Naive B cell (primary cell): ENCODE measurements around the gene IGFBP4. TPM values are rescaled to one million over a fixed set of nuclear protein-coding genes. Genes with fewer than 3 reads are reported as not detected.

Experiments
- ATAC-seq, 2 donors: fragments of 150-1000 bp; cut with Tn5 transposase; 2 replicates each; pipeline ENCODE4 v1.10.0; 2021; ENCODE audit warnings: low read depth in 2 of 2, mild to moderate bottlenecking in 2 of 2, moderate library complexity in 2 of 2
- DNase-seq: peaks from one replicate; pipeline ENCODE4 v3.0.0; 2022
- H3K27ac Mint-ChIP-seq, 6 donors: one replicate each; pipeline ENCODE4 v1.8.0; 2020 to 2022; ENCODE audit warnings: mild to moderate bottlenecking in 6 of 6, mixed read lengths in 6 of 6, moderate library complexity in 5 of 6, inconsistent platforms in 2 of 6
- H3K27me3 Mint-ChIP-seq, 3 donors: one replicate each; pipeline ENCODE4 v1.8.0; 2021 to 2022; ENCODE audit warnings: mixed read lengths in 3 of 3, mild to moderate bottlenecking in 1 of 3
- H3K36me3 Mint-ChIP-seq, 2 donors: one replicate each; pipeline ENCODE4 v1.8.0; 2020 to 2022; ENCODE audit warnings: mixed read lengths in 2 of 2, inconsistent platforms in 1 of 2, mild to moderate bottlenecking in 1 of 2
- H3K4me1 Mint-ChIP-seq, 3 donors: one replicate each; pipeline ENCODE4 v1.8.0; 2020 to 2022; ENCODE audit warnings: mixed read lengths in 3 of 3, inconsistent platforms in 1 of 3, mild to moderate bottlenecking in 1 of 3, moderate library complexity in 1 of 3
- H3K4me3 Mint-ChIP-seq, 8 donors: one replicate each; pipeline ENCODE4 v1.8.0; 2020 to 2022; ENCODE audit warnings: mild to moderate bottlenecking in 8 of 8, mixed read lengths in 8 of 8, moderate library complexity in 8 of 8, inconsistent platforms in 2 of 8
- H3K9me3 Mint-ChIP-seq, 7 donors: one replicate each; pipeline ENCODE4 v1.8.0; 2020 to 2022; ENCODE audit warnings: mixed read lengths in 7 of 7, mild to moderate bottlenecking in 5 of 7, inconsistent platforms in 2 of 7, moderate library complexity in 1 of 7
- polyA plus RNA-seq, 6 donors: library from polyadenylated mRNA; unstranded; fragments of 300-500 nt; fragmentation: Illumina TruSeq; gene quantifications; one replicate each; pipeline ENCODE4 v1.2.3, GENCODE V29; 2021; ENCODE audit warnings: low read depth in 6 of 6

Gene IGFBP4
- polyA plus RNA-seq, 6 donors from 2014 or later: 33.3 to 66.5 (median 47.3) TPM

- DNase-seq (peak; percentile 96), ATAC-seq (peak; percentile 98 to 99)
- Mint-ChIP-seq H3K4me3 (peak within 1 kb of the TSS; percentile 89 to 97 (median 92)), H3K36me3 (no peaks in the 10 kb centered on the region), H3K27me3 (no peaks in the 10 kb centered on the region), H3K4me1 (peaks cover 10 to 26% (median 15%) of the 10 kb centered on the region in 3 donors), H3K27ac (peak within 1 kb of the TSS; percentile 55 to 97 (median 84)), H3K9me3 (no peaks in the 10 kb centered on the region)
These were observed 25.4 kb upstream of the IGFBP4 start, which contains the start of gene TOP2A for GRCh38 chr17:40417609-40418427. Gene TOP2A, minus strand, starts transcription at chr17:40417896. Its CDS starts 105 bp downstream, at chr17:40417791.

- Mint-ChIP-seq H3K36me3 (no peaks in the 10 kb centered on the region), H3K4me3 (peak overlapping the region; percentile 89 to 97 (median 92)), H3K9me3 (no peaks in the 10 kb centered on the region), H3K27me3 (no peaks in the 10 kb centered on the region), H3K27ac (peak overlapping the region in 4 of 6 donors; percentile 55 to 97 (median 74)), H3K4me1 (peaks cover 10 to 26% (median 15%) of the 10 kb centered on the region in 3 donors)
- DNase-seq (no peak), ATAC-seq (no peak)
These were observed 24.9 kb upstream of the IGFBP4 start for GRCh38 chr17:40418428-40418706.

- Mint-ChIP-seq H3K27ac (peak overlapping the region in 3 of 6 donors; percentile 40 to 57 (median 41)), H3K4me1 (peaks cover 10 to 26% (median 15%) of the 10 kb centered on the region in 3 donors), H3K4me3 (peak overlapping the region; percentile 35 to 84 (median 76)), H3K9me3 (no peaks in the 10 kb centered on the region), H3K36me3 (no peaks in the 10 kb centered on the region), H3K27me3 (no peaks in the 10 kb centered on the region)
- no peak for DNase-seq
- ATAC-seq: no peak
These were observed 23.5 kb upstream of the IGFBP4 start for GRCh38 chr17:40419559-40420331.

DNA sequence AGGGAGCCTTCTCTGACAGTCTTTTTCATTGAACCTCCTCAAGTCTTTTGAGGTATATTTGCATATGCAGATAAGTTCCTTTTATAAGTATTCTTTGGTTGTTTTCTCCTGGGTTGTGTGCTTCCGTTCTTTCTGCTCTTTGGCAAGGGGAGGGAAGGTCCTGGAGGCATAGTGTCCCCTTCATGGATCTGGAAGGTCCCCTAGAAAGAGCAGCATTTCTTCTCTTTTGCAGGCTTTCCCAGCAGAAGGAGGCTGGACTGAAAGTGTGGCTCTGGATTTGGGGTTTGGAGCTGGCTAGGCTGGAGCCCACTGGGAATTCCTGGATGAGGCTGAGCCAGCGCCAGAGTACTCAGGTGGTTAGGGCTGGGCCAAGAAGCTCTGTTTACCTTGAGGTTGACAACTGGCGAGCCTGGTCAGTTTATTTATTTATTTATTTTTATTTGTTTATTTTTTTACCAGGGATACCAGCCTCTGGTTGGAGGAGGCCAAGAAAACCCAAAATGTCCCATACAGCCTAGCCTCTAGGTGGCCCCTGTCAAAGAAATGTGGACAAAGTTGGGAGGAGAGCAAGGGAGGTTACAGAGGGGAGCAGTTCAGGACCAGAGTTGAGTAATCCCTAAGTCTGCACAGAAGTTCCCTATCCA lies 20.1 kb upstream of the IGFBP4 start:
- Mint-ChIP-seq H3K4me3 (peak overlapping the region in 3 of 8 donors; percentile 6 to 44 (median 24)), H3K27me3 (peaks cover 0 to 2% (median 0%) of the 10 kb centered on the region in 3 donors), H3K27ac (no peak overlapping the region), H3K4me1 (peaks cover 3 to 10% (median 4%) of the 10 kb centered on the region in 3 donors), H3K36me3 (no peaks in the 10 kb centered on the region), H3K9me3 (no peaks in the 10 kb centered on the region)
- no peak for DNase-seq
- ATAC-seq: no peak

DNA sequence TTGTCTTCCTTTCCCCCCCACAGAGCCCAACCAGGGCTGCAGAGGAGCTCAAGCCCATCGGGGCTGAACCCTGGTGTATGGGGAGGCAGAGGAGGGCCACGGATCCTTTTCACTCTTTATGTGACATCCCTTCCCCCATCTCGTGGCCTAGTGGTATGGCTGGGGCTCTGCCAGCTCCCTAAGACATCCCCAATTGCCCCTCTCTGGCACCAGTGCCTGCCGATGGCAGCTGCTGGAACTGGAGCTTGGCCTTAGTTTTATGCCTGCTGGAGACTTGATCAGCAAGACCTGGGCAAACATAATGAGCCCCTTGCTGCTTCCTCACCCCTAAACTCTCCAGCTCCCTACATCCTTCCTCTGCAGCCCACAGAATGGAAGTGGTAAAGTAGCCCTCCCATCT lies 17.5 kb upstream of the IGFBP4 start:
- ATAC-seq: no peak
- peaks cover 0 to 1% (median 0%) of the 10 kb centered on the region in 7 donors for H3K9me3 Mint-ChIP-seq
- H3K36me3 Mint-ChIP-seq: no peaks in the 10 kb centered on the region
- no peak overlapping the region for H3K27ac Mint-ChIP-seq
- H3K4me1 Mint-ChIP-seq: no peaks in the 10 kb centered on the region
- H3K27me3 Mint-ChIP-seq: peaks cover 2 to 4% (median 3%) of the 10 kb centered on the region in 3 donors
- DNase-seq: no peak
- H3K4me3 Mint-ChIP-seq: no peak overlapping the region

- Mint-ChIP-seq H3K4me1 (peaks cover 0 to 4% (median 0%) of the 10 kb centered on the region in 3 donors), H3K27me3 (peaks cover 4 to 14% (median 7%) of the 10 kb centered on the region in 3 donors), H3K27ac (no peak overlapping the region), H3K4me3 (peak overlapping the region in 2 of 8 donors; percentile 30 to 50), H3K9me3 (peaks cover 0 to 1% (median 0%) of the 10 kb centered on the region in 7 donors), H3K36me3 (no peaks in the 10 kb centered on the region)
- DNase-seq (no peak), ATAC-seq (no peak)
These were observed 16.2 kb upstream of the IGFBP4 start for GRCh38 chr17:40427002-40427491.

GRCh38 chr17:40430272-40431230 lies 12.7 kb upstream of the IGFBP4 start:
- DNase-seq: no peak
- no peaks in the 10 kb centered on the region for H3K36me3 Mint-ChIP-seq
- H3K9me3 Mint-ChIP-seq: peaks cover 0 to 1% (median 0%) of the 10 kb centered on the region in 7 donors
- peak overlapping the region in 2 of 6 donors; percentile 80 to 92 for H3K27ac Mint-ChIP-seq
- H3K27me3 Mint-ChIP-seq: peaks cover 4 to 14% (median 7%) of the 10 kb centered on the region in 3 donors
- ATAC-seq: no peak
- no peak overlapping the region for H3K4me3 Mint-ChIP-seq
- H3K4me1 Mint-ChIP-seq: peaks cover 0 to 4% (median 0%) of the 10 kb centered on the region in 3 donors

DNA sequence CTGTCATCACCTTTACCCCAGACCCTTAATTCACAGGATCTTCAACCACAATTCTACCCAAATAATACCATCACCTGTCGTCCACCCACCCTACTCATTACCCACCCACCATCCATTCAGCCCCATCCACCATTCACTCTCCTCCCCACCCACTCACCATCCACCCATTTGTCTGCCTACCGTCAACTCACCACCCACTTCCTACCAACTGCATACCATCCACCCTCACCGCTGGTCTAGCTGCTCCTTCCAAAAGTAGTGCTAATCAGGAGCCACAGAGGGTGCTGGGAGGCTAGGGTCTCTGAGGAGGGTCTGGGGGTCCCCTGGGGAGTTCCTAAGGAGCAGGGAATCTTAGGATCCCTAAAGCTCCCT lies 12.0 kb upstream of the IGFBP4 start:
- no peak for DNase-seq
- H3K9me3 Mint-ChIP-seq: peaks cover 0 to 1% (median 0%) of the 10 kb centered on the region in 7 donors
- H3K27me3 Mint-ChIP-seq: peaks cover 4 to 14% (median 7%) of the 10 kb centered on the region in 3 donors
- H3K4me3 Mint-ChIP-seq: no peak overlapping the region
- H3K4me1 Mint-ChIP-seq: peaks cover 0 to 4% (median 0%) of the 10 kb centered on the region in 3 donors
- no peaks in the 10 kb centered on the region for H3K36me3 Mint-ChIP-seq
- ATAC-seq: no peak
- peak overlapping the region in 2 of 6 donors; percentile 80 to 92 for H3K27ac Mint-ChIP-seq

DNA sequence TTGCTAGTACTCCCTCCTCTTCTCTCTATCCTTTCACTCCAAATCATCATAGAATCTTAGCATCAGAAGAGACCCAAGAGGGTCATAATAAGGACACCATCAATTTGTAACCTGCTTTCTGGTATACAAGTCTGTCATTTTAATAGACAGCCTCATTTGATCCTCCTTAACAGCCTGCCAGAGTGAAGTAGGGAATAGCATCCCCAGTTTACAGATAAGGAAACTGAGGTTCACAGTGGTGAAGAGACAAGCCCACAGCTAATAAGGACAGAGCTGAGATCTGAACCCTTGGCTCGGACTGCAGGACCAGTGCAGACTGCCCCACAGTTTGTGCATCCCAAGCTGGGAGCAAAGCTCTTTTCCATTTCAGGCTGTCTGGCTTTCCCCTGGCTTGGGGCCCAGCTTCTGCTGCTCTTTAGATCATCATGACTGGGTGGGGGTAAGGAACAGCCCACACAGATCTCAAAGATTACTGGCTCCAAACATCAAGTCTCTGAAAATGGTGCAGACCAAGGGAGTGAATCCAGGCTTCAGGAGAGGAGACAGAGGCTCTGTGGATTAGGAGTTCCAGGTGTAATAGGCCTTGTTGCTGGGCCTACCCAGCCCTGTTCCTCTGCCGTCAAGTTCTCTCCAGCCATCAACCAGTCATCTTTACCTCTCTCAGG lies 10.3 kb upstream of the IGFBP4 start:
- H3K4me1 Mint-ChIP-seq: peaks cover 0 to 7% (median 0%) of the 10 kb centered on the region in 3 donors
- peak overlapping the region in 4 of 6 donors; percentile 1 to 50 (median 3) for H3K27ac Mint-ChIP-seq
- H3K36me3 Mint-ChIP-seq: no peaks in the 10 kb centered on the region
- H3K4me3 Mint-ChIP-seq: no peak overlapping the region
- peaks cover 2 to 14% (median 7%) of the 10 kb centered on the region in 3 donors for H3K27me3 Mint-ChIP-seq
- no peak for ATAC-seq
- peaks cover 0 to 1% (median 0%) of the 10 kb centered on the region in 7 donors for H3K9me3 Mint-ChIP-seq
- no peak for DNase-seq

DNA sequence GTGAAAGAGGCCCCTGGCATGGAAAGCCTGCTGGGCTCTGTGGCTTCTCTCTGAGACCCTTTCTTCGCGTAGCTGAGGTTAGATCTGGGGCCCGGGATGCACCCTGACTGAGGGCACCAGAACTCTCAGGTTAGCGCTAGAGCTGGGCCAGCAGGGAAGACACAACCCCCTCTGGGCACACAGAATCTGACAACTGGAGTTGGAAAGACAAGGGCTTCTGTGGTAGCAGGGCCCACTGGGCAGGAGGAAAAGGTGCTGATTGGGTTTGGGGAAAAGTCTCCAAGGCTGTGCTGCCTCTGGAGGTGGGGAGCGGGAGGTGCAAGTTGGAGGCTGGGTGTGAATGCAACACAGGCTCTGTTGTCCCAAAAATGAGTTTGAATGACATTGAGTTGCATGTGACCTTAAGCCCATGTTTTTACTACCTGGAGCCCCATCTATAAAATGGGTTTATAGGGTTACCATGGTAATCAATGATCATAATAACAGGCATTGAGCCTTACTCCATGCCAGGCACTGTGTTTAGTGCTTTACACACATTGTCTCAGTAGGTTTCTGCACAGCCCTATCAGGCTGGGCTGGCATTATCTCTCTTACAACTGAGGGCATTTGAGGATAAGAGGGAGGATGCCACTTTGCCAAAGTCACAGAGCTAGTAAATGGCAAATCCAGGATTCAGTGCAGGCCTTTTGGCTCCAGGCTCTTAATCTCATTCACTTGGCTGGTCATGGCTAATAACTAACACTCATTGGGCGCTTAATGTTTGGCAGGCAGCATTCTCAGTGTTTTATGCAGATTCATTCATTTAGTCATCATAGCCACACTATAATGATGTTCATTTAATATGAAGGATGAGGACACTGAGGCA lies 9.5 kb upstream of the IGFBP4 start:
- H3K4me1 Mint-ChIP-seq: peaks cover 0 to 7% (median 0%) of the 10 kb centered on the region in 3 donors
- peak overlapping the region in 1 of 6 donors; percentile 61 for H3K27ac Mint-ChIP-seq
- peaks cover 0 to 14% (median 7%) of the 10 kb centered on the region in 3 donors for H3K27me3 Mint-ChIP-seq
- H3K4me3 Mint-ChIP-seq: no peak overlapping the region
- DNase-seq: no peak
- no peaks in the 10 kb centered on the region for H3K36me3 Mint-ChIP-seq
- H3K9me3 Mint-ChIP-seq: peaks cover 0 to 1% (median 0%) of the 10 kb centered on the region in 7 donors
- ATAC-seq: peak in 1 of 2 donors; percentile 45

GRCh38 chr17:40436636-40437035 lies 6.6 kb upstream of the IGFBP4 start:
- no peak for DNase-seq
- peaks cover 5 to 10% (median 6%) of the 10 kb centered on the region in 3 donors for H3K4me1 Mint-ChIP-seq
- no peak overlapping the region for H3K27ac Mint-ChIP-seq

More at GRCh38 chr17:40436636-40437035, 6.6 kb upstream of the IGFBP4 start:
- no peak overlapping the region for H3K4me3 Mint-ChIP-seq
- no peak for ATAC-seq
- H3K36me3 Mint-ChIP-seq: no peaks in the 10 kb centered on the region
- peaks cover 0 to 3% (median 0%) of the 10 kb centered on the region in 3 donors for H3K27me3 Mint-ChIP-seq
- no peaks in the 10 kb centered on the region for H3K9me3 Mint-ChIP-seq
